ENCODE data around the gene PRICKLE2.

PRICKLE2 gene

GRCh38 chr3:64178419-64178818 lies 46.8 kb downstream of the PRICKLE2 start (continued):
- no peak for TF ChIP-seq PATZ1 (CRISPR knock-in tag; IDR thresholded peaks at IDR 0.05; ENCODE audit: borderline replicate concordance)
- no peak for TF ChIP-seq SNAI2 (CRISPR knock-in tag; IDR thresholded peaks at IDR 0.05)
- TF ChIP-seq ESRRG (CRISPR knock-in tag; IDR thresholded peaks at IDR 0.05), result no peak
- TF ChIP-seq POU6F1 (CRISPR knock-in tag; IDR thresholded peaks at IDR 0.05; ENCODE audit: borderline replicate concordance, low read depth), result no peak
- no peak for TF ChIP-seq ZNF565 (CRISPR knock-in tag; conservative IDR thresholded peaks at IDR 0.05; ENCODE audit: low read depth)
- no peak for TF ChIP-seq TOX (CRISPR knock-in tag; IDR thresholded peaks at IDR 0.05; ENCODE audit: borderline replicate concordance)
- no peak for TF ChIP-seq RARB (CRISPR knock-in tag; IDR thresholded peaks at IDR 0.05)
- no peak for TF ChIP-seq ZNF8 (CRISPR knock-in tag; IDR thresholded peaks at IDR 0.05)

- no peak for ATAC-seq
- TF ChIP-seq ZNF565 (CRISPR knock-in tag; conservative IDR thresholded peaks at IDR 0.05; ENCODE audit: low read depth) (no peak), TCF4 (CRISPR knock-in tag; IDR thresholded peaks at IDR 0.05; ENCODE audit: borderline replicate concordance) (no peak), ZFP3 (CRISPR knock-in tag; IDR thresholded peaks at IDR 0.05) (no peak), TOX (CRISPR knock-in tag; IDR thresholded peaks at IDR 0.05; ENCODE audit: borderline replicate concordance) (no peak), RARB (CRISPR knock-in tag; IDR thresholded peaks at IDR 0.05) (no peak), ZC3H10 (CRISPR knock-in tag; IDR thresholded peaks at IDR 0.05) (no peak), ZNF8 (CRISPR knock-in tag; IDR thresholded peaks at IDR 0.05) (no peak), PPARA (CRISPR knock-in tag; IDR thresholded peaks at IDR 0.05; ENCODE audit: borderline replicate concordance) (no peak), PATZ1 (CRISPR knock-in tag; IDR thresholded peaks at IDR 0.05; ENCODE audit: borderline replicate concordance) (no peak), BACH2 (CRISPR knock-in tag; IDR thresholded peaks at IDR 0.05; ENCODE audit: borderline replicate concordance) (no peak), ZNF70 (CRISPR knock-in tag; IDR thresholded peaks at IDR 0.05) (no peak)
These were observed 48.7 kb downstream of the PRICKLE2 start for GRCh38 chr3:64176461-64176996.

GRCh38 chr3:64174328-64174727 lies 50.9 kb downstream of the PRICKLE2 start:
- no peak for TF ChIP-seq PATZ1 (CRISPR knock-in tag; IDR thresholded peaks at IDR 0.05; ENCODE audit: borderline replicate concordance)
- ATAC-seq, result no peak

- TF ChIP-seq GLIS3 (CRISPR knock-in tag; IDR thresholded peaks at IDR 0.05), result no peak
- TF ChIP-seq ZNF70 (CRISPR knock-in tag; IDR thresholded peaks at IDR 0.05), result no peak
- TF ChIP-seq TCF4 (CRISPR knock-in tag; IDR thresholded peaks at IDR 0.05; ENCODE audit: borderline replicate concordance), result no peak
- no peak for TF ChIP-seq PATZ1 (CRISPR knock-in tag; IDR thresholded peaks at IDR 0.05; ENCODE audit: borderline replicate concordance)
- no peak for TF ChIP-seq CSRNP3 (CRISPR knock-in tag; IDR thresholded peaks at IDR 0.05)
- TF ChIP-seq CREB5 (CRISPR knock-in tag; IDR thresholded peaks at IDR 0.05; ENCODE audit: low read depth), result no peak
- TF ChIP-seq ZNF565 (CRISPR knock-in tag; conservative IDR thresholded peaks at IDR 0.05; ENCODE audit: low read depth), result no peak
- TF ChIP-seq PPARA (CRISPR knock-in tag; IDR thresholded peaks at IDR 0.05; ENCODE audit: borderline replicate concordance), result no peak
- TF ChIP-seq POU6F1 (CRISPR knock-in tag; IDR thresholded peaks at IDR 0.05; ENCODE audit: borderline replicate concordance, low read depth), result no peak
- TF ChIP-seq ISL1 (CRISPR knock-in tag; IDR thresholded peaks at IDR 0.05), result no peak
- no peak for TF ChIP-seq CSDC2 (CRISPR knock-in tag; IDR thresholded peaks at IDR 0.05)
- TF ChIP-seq ZFP30 (CRISPR knock-in tag; IDR thresholded peaks at IDR 0.05), result no peak
- TF ChIP-seq BACH2 (CRISPR knock-in tag; IDR thresholded peaks at IDR 0.05; ENCODE audit: borderline replicate concordance), result no peak
- no peak for TF ChIP-seq ZNF8 (CRISPR knock-in tag; IDR thresholded peaks at IDR 0.05)
- no peak for TF ChIP-seq ZFP3 (CRISPR knock-in tag; IDR thresholded peaks at IDR 0.05)
- TF ChIP-seq ESRRG (CRISPR knock-in tag; IDR thresholded peaks at IDR 0.05), result no peak
- no peak for ATAC-seq
These were observed 51.7 kb downstream of the PRICKLE2 start for GRCh38 chr3:64173563-64173962.

Measured in SK-N-SH treated with all-trans-retinoic acid at 6 μM for 48 hours (cell line).